K562 (cell line): ENCODE data around the gene HIP1R. TPM values are rescaled to one million over a fixed set of nuclear protein-coding genes. Genes with fewer than 3 reads are reported as not detected.

Source experiments
- ATF1 ChIP-seq, 2 experiments: fragments of 450-650 bp in 1 of 2; IDR thresholded peaks; 2 replicates each; pipeline ENCODE4 v1.6.1; 2016; ENCODE audit warnings: missing compliant biosample characterization in 1 of 2, missing genetic modification characterization in 1 of 2
- BHLHE40 ChIP-seq: IDR thresholded peaks from 2 replicates; pipeline ENCODE4 v1.6.1; 2011; ENCODE audit warnings: low read length, improper control_type of control experiment
- DACH1 ChIP-seq: fragments of 450-650 bp; IDR thresholded peaks from 2 replicates; pipeline ENCODE4 v1.6.1; 2018; ENCODE audit not compliant: partially characterized antibody
- E2F6 ChIP-seq, 2 experiments: IDR thresholded peaks; 2 replicates each; pipeline ENCODE4 v1.6.1; 2011; ENCODE audit warnings: borderline replicate concordance in 1 of 2, control low read depth in 1 of 2, low read depth in 1 of 2, low read length in 1 of 2, mild to moderate bottlenecking in 1 of 2, mixed read lengths in 1 of 2, moderate library complexity in 1 of 2; ENCODE audit not compliant: insufficient read depth in 1 of 2, insufficient read length in 1 of 2, poor library complexity in 1 of 2, severe bottlenecking in 1 of 2; ENCODE audit errors: extremely low read depth in 1 of 2
- EP400 ChIP-seq: fragments of 450-650 bp; IDR thresholded peaks from 2 replicates; pipeline ENCODE4 v1.6.1; 2017; ENCODE audit warnings: antibody characterized with exemption, mild to moderate bottlenecking, moderate library complexity
- HDAC1 ChIP-seq, 2 experiments: fragments of 450-650 bp; IDR thresholded peaks; 2 replicates each; pipeline ENCODE4 v1.6.1; 2016 to 2017; ENCODE audit warnings: inconsistent platforms in 1 of 2, mild to moderate bottlenecking in 1 of 2, moderate library complexity in 1 of 2
- NFIC ChIP-seq: fragments of 450-650 bp; IDR thresholded peaks from 2 replicates; pipeline ENCODE4 v1.6.1; 2017; ENCODE audit warnings: mild to moderate bottlenecking, inconsistent platforms
- PML ChIP-seq: IDR thresholded peaks from 2 replicates; pipeline ENCODE4 v1.6.1; 2012; ENCODE audit warnings: low read length, inconsistent platforms
- PRDM10 ChIP-seq: fragments of 450-650 bp; IDR thresholded peaks from 2 replicates; pipeline ENCODE4 v1.6.1; 2018; ENCODE audit not compliant: partially characterized antibody
- RBFOX2 ChIP-seq: fragments of 200-400 bp; formaldehyde crosslinking; IDR thresholded peaks from 2 replicates; pipeline ENCODE4 v1.6.1; 2017; ENCODE audit warnings: low read depth, mild to moderate bottlenecking, low read length, moderate library complexity
- RCOR1 ChIP-seq, 2 experiments: IDR thresholded peaks; 2 replicates each; pipeline ENCODE4 v1.6.1; 2012; ENCODE audit warnings: low read depth in 2 of 2, low read length in 2 of 2, borderline replicate concordance in 1 of 2, improper control_type of control experiment in 1 of 2
- RNF2 ChIP-seq: sonication (generic); IDR thresholded peaks from 2 replicates; pipeline ENCODE4 v1.6.1; 2016
- polyA plus RNA-seq, 8 experiments: library from polyadenylated mRNA; depleted of rRNA in 4 of 8; stranded (reverse) in 5 of 8; unstranded in 3 of 8; fragments of >200 nt; fragmentation: Nextera tagmentation in 2 of 8; fragmentation: Illumina TruSeq in 1 of 8; extraction: Ambion mirVana in 2 of 8; extraction: Trizol in 1 of 8; gene quantifications; 2 replicates each; pipeline versions ENCODE4 v1.2.1 to v1.2.3, GENCODE V29; 2011 to 2014; ENCODE audit warnings: inconsistent platforms in 1 of 8, missing spikeins in 1 of 8
- total RNA-seq, 7 experiments: library from RNA; depleted of rRNA in 6 of 7; stranded (reverse); fragments of >200 nt in 6 of 7; fragmentation: Illumina TruSeq in 2 of 7; extraction: Trizol in 2 of 7; gene quantifications; 2 replicates each; pipeline versions ENCODE4 v1.2.1 to v1.2.3, GENCODE V29; 2011 to 2021; ENCODE audit warnings: low replicate concordance in 1 of 7

HIP1R gene
- total and polyA plus RNA-seq, 9 of the 15 experiments (the other 6 are each of a cell fraction or from before 2014, with no cell fraction given), result 0.15 to 31.0 (median 14.2) TPM

DNA sequence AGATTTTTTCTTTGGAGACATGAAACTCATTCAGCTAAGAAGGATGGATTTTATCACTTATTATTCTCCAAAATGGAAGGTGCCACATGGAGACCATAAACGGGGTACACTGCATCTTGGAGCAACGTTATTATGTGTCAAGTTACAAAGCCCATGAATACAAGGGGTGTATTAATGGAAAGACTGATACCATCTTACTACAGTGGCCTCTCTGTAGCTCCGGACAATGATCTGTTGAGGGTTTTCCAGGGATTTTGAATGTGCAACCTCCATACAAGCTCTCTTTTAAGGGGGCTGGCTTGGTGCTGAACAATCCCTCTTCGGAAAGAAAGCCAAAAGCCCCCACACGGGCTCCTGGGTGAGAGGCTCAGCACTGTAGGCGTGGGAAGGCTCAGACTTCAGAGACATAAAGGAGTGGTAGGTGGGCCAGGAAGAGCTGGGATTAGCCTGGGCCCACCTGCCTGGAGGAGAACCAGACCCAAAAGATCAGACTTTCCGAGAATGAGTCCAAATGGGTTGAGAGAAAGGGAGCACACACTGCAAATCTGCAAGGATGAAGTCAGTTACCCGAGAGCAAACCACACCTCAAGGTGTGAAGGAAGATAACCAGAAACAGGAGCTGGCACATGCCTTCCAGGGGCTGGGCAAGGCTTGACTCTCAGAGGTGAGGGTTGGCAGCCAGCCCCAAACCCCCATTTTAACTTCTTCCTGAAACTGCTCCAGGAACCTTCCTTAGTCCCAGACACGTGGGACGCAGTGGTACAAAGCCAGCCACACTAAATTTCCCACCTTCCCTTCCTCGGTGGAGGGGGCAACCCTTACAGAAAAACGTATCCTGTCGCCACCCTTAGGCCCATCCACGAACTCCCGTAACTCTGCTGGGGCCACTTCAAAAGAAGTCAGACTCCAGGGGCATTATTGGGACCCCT lies 59.2 kb downstream of the HIP1R start (continued):
- TF ChIP-seq RCOR1 (IDR thresholded peaks at IDR 0.05; ENCODE audit: borderline replicate concordance in 1 of 2, low read depth in 2 of 2, low read length in 2 of 2) (0 out of 4 replicates have a peak, but pooled peaks of 1 of the 2 experiments have one; percentile 14), E2F6 (IDR thresholded peaks at IDR 0.05; ENCODE audit: borderline replicate concordance in 1 of 2, extremely low read depth in 1 of 2, insufficient read depth in 1 of 2, insufficient read length in 1 of 2, low read depth in 1 of 2, low read length in 1 of 2, poor library complexity in 1 of 2, severe bottlenecking in 1 of 2) (peak; percentile 73 to 84), HDAC1 (IDR thresholded peaks at IDR 0.05) (0 out of 4 replicates have a peak, but pooled peaks of 1 of the 2 experiments have one; percentile 39), ATF1 (CRISPR knock-in tag; IDR thresholded peaks at IDR 0.05) (no peak), ATF1 (tag; IDR thresholded peaks at IDR 0.05) (0 out of 2 replicates have a peak, but pooled peaks have one; percentile 21), PRDM10 (peak; percentile 82), RNF2 (peak; percentile 35; the same call in 1 of the 2 replicates), RBFOX2 (peak; percentile 47; the same call in 1 of the 2 replicates), DACH1 (no peak), PML (peak; percentile 59; the same call in 1 of the 2 replicates), EP400 (0 out of 2 replicates have a peak, but pooled peaks have one; percentile 21), NFIC (peak; percentile 19; the same call in 1 of the 2 replicates), BHLHE40 (peak; percentile 55; the same call in 1 of the 2 replicates)
